Stomach (tissue), 9 donors: ENCODE data around the gene TKFC. TPM values are rescaled to one million over a fixed set of nuclear protein-coding genes. Genes with fewer than 3 reads are reported as not detected.
A peak's percentile ranks its signal among the peaks of the same experiment; 100 is the strongest.

Experiments
- DNase-seq, 2 donors: peaks; one replicate each; pipeline versions ENCODE4 v3.0.0 to v3.0.0-alpha.2; 2013 to 2019
- H3K27ac ChIP-seq, 5 donors: fragments of 200-600 bp in 4 of 5; sonication (generic) in 4 of 5; one replicate each; pipeline ENCODE4 v1.5.1; 2013 to 2019; ENCODE audit warnings: mild to moderate bottlenecking in 1 of 5, moderate library complexity in 1 of 5
- H3K27me3 ChIP-seq, 3 donors: fragments of 200-600 bp; sonication (generic); one replicate each; pipeline ENCODE4 v1.5.1; 2017 to 2019; ENCODE audit warnings: mixed run types in 1 of 3
- H3K36me3 ChIP-seq, 4 donors: fragments of 200-600 bp; sonication (generic); 1 replicate in 3 of 4; 2 replicates in 1 of 4; pipeline ENCODE4 v1.5.1; 2016 to 2019
- H3K4me1 ChIP-seq, 4 donors: fragments of 200-600 bp; sonication (generic); one replicate each; pipeline ENCODE4 v1.5.1; 2016 to 2019
- H3K4me3 ChIP-seq, 4 donors: fragments of 200-600 bp; sonication (generic) in 3 of 4; one replicate each; pipeline ENCODE4 v1.5.1; 2016 to 2019; ENCODE audit warnings: mild to moderate bottlenecking in 1 of 4
- H3K9me3 ChIP-seq, 4 donors: fragments of 200-600 bp; sonication (generic); one replicate each; pipeline ENCODE4 v1.5.1; 2016 to 2019
- EP300 ChIP-seq: sonication (generic); formaldehyde crosslinking; IDR thresholded peaks from one replicate; pipeline ENCODE4 v1.6.1; 2017; ENCODE audit warnings: antibody characterized with exemption
- POLR2A ChIP-seq, 4 donors: fragments of 450-650 bp; IDR thresholded peaks; one replicate each; pipeline ENCODE4 v1.6.1; 2016; ENCODE audit warnings: antibody characterized with exemption in 4 of 4, control low read depth in 2 of 4, mild to moderate bottlenecking in 1 of 4, moderate library complexity in 1 of 4
- POLR2AphosphoS5 ChIP-seq, 3 donors: sonication (generic); formaldehyde crosslinking; IDR thresholded peaks; one replicate each; pipeline ENCODE4 v1.6.1; 2016; ENCODE audit warnings: antibody characterized with exemption in 3 of 3
- WGBS, 5 donors: extraction: QIAGEN DNeasy Blood & Tissue Kit in 3 of 5; methylation state at CpG; one replicate each; pipeline versions ENCODE4 v1.1.5 to v1.1.7; 2013 to 2018; 5-methylcytosine and 5-hydroxymethylcytosine counted together
- intact Hi-C: fragments of 100-400 bp; cut with DNase I; formaldehyde crosslinking; loops from one replicate; pipeline ENCODE4 v1.15.1; 2023; ENCODE audit warnings: low total_unique reads
- polyA plus RNA-seq, 3 donors: library from polyadenylated mRNA; stranded (reverse); fragments of 200-250 nt; gene quantifications; one replicate each; pipeline ENCODE4 v1.2.3, GENCODE V29; 2013
- total RNA-seq, 5 donors: library from RNA; depleted of rRNA; stranded (reverse); fragments of >200 nt; gene quantifications; one replicate each; pipeline versions ENCODE4 v1.1.0 to v1.2.3, GENCODE V29; 2014 to 2016
- TF ChIP-seq, protein P1 (sequence below), 7 experiments: fragments of 450-650 bp in 4 of 7; fragments of 200-600 bp in 3 of 7; sonication (generic) in 3 of 7; IDR thresholded peaks; one replicate each; pipeline ENCODE4 v1.5.1; 2016 to 2019; ENCODE audit warnings: antibody characterized with exemption in 7 of 7, control low read depth in 2 of 7, mild to moderate bottlenecking in 1 of 7
- donor health status: healthy with polysubstance abuse.
- donor health status: Bipolar disorder and iron deficiency.
- donor health status: healthy.

Gene TKFC
- total and polyA plus RNA-seq, 8 donors, result 20.6 to 136 (median 42.1) TPM

GRCh38 chr11:61361741-61362541 lies 28.9 kb downstream of the TKFC start, which contains the start of the genes CYB561A3 and TMEM138:
Gene CYB561A3 (minus strand): TSS chr11:61361882. CDS start chr11:61356713, 5,169 bp downstream.
Gene TMEM138 (plus strand): TSS chr11:61362374. CDS start chr11:61364391, 2,017 bp downstream.
- Histone ChIP-seq H3K36me3 (peaks cover 27 to 33% (median 30%) of the 10 kb centered on the region in 4 donors), H3K4me3 (peak within 1 kb of the TSS; percentile 63 to 80 (median 70)), H3K4me1 (peaks cover 21 to 48% (median 33%) of the 10 kb centered on the region in 4 donors), H3K27ac (peak within 1 kb of the TSS; percentile 91 to 99 (median 98)), H3K27me3 (no peaks in the 10 kb centered on the region), H3K9me3 (no peaks in the 10 kb centered on the region)
- intact Hi-C loops, result no loop called here
- TF ChIP-seq EP300 (no peak), POLR2AphosphoS5 (IDR thresholded peaks at IDR 0.05) (peak; percentile 88 to 92 (median 91)), POLR2A (IDR thresholded peaks at IDR 0.05) (peak in 2 of 4 donors; percentile 34 to 53)
- TF ChIP-seq, protein P1, sequence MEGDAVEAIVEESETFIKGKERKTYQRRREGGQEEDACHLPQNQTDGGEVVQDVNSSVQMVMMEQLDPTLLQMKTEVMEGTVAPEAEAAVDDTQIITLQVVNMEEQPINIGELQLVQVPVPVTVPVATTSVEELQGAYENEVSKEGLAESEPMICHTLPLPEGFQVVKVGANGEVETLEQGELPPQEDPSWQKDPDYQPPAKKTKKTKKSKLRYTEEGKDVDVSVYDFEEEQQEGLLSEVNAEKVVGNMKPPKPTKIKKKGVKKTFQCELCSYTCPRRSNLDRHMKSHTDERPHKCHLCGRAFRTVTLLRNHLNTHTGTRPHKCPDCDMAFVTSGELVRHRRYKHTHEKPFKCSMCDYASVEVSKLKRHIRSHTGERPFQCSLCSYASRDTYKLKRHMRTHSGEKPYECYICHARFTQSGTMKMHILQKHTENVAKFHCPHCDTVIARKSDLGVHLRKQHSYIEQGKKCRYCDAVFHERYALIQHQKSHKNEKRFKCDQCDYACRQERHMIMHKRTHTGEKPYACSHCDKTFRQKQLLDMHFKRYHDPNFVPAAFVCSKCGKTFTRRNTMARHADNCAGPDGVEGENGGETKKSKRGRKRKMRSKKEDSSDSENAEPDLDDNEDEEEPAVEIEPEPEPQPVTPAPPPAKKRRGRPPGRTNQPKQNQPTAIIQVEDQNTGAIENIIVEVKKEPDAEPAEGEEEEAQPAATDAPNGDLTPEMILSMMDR (IDR thresholded peaks at IDR 0.05), result no peak
- 0 to 1% (median 0%) methylated on average over 49 to 63 of the region's 63 CpGs for WGBS, 5 donors
- DNase-seq, result peak; percentile 93 to 97

- Histone ChIP-seq H3K27me3 (no peaks in the 10 kb centered on the region), H3K4me3 (peak overlapping the region; percentile 63 to 80 (median 70)), H3K27ac (peak overlapping the region; percentile 91 to 99 (median 98)), H3K36me3 (peaks cover 33 to 39% (median 36%) of the 10 kb centered on the region in 4 donors), H3K4me1 (peaks cover 21 to 45% (median 32%) of the 10 kb centered on the region in 4 donors), H3K9me3 (no peaks in the 10 kb centered on the region)
- DNase-seq, result peak in 1 of 2 donors; percentile 60
- WGBS, 5 donors, result 0 to 1% (median 1%) methylated on average over 12 of the region's 12 CpGs
- intact Hi-C loops, result no loop called here
- TF ChIP-seq EP300 (no peak), POLR2A (IDR thresholded peaks at IDR 0.05) (no peak)
- TF ChIP-seq, protein P1 (IDR thresholded peaks at IDR 0.05), result no peak
These were observed 29.5 kb downstream of the TKFC start for GRCh38 chr11:61362542-61362875.

GRCh38 chr11:61364012-61364675 lies 31.1 kb downstream of the TKFC start:
- no peak for TF ChIP-seq EP300
- TF ChIP-seq POLR2A (IDR thresholded peaks at IDR 0.05), result no peak

DNA sequence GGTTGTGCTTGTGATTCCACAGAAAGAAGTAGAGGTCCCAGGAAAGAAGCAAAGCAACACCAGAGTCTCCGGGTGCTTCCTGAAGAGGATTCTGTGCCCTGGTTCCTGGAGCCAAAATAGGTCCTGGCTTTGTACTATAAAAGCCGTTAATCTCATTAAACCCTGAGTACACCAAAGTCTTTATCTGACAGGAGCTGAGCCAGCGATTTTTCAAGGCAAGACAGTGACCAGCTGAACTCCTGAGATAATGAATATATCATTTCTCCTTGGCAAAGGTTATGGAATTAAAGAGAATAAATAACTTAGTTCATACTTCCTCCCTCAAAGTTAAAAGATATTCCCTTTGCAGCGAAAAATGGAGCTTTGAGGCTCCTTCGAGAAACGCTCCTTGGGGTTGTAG lies 34.4 kb downstream of the TKFC start:
- no peak overlapping the region for H3K4me3 ChIP-seq
- peaks cover 57 to 74% (median 71%) of the 10 kb centered on the region in 4 donors for H3K36me3 ChIP-seq
- TF ChIP-seq POLR2AphosphoS5 (IDR thresholded peaks at IDR 0.05), result no peak
- H3K27ac ChIP-seq, result no peak overlapping the region
- H3K9me3 ChIP-seq, result no peaks in the 10 kb centered on the region
- intact Hi-C loops, result no loop called here
- no peak for DNase-seq
- no peaks in the 10 kb centered on the region for H3K27me3 ChIP-seq
- peaks cover 9 to 16% (median 13%) of the 10 kb centered on the region in 4 donors for H3K4me1 ChIP-seq
- WGBS, 5 donors, result 80 to 89% (median 82%) methylated on average over 6 of the region's 6 CpGs

More at GRCh38 chr11:61364012-61364675, 31.1 kb downstream of the TKFC start:
- Histone ChIP-seq H3K27ac (no peak overlapping the region), H3K27me3 (no peaks in the 10 kb centered on the region), H3K4me1 (peaks cover 21 to 38% (median 30%) of the 10 kb centered on the region in 4 donors), H3K36me3 (peaks cover 49 to 55% (median 52%) of the 10 kb centered on the region in 4 donors), H3K4me3 (no peak overlapping the region), H3K9me3 (no peaks in the 10 kb centered on the region)
- DNase-seq, result no peak
- WGBS, 5 donors, result 90 to 95% (median 95%) methylated on average over 5 of the region's 5 CpGs
- intact Hi-C loops, result no loop called here

DNA sequence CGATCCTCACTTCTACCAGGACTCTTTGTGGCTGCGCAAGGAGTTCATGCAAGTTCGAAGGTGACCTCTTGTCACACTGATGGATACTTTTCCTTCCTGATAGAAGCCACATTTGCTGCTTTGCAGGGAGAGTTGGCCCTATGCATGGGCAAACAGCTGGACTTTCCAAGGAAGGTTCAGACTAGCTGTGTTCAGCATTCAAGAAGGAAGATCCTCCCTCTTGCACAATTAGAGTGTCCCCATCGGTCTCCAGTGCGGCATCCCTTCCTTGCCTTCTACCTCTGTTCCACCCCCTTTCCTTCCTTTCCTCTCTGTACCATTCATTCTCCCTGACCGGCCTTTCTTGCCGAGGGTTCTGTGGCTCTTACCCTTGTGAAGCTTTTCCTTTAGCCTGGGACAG lies 35.6 kb downstream of the TKFC start:
- H3K4me1 ChIP-seq, result peaks cover 0 to 13% (median 2%) of the 10 kb centered on the region in 4 donors
- H3K27ac ChIP-seq, result no peak overlapping the region
- no peaks in the 10 kb centered on the region for H3K9me3 ChIP-seq
- H3K36me3 ChIP-seq, result peaks cover 57 to 74% (median 71%) of the 10 kb centered on the region in 4 donors
- intact Hi-C loops, result no loop called here
- 89 to 97% (median 94%) methylated on average over 7 of the region's 7 CpGs for WGBS, 5 donors
- H3K4me3 ChIP-seq, result no peak overlapping the region
- no peak for TF ChIP-seq EP300
- TF ChIP-seq, protein P1 (IDR thresholded peaks at IDR 0.05), result no peak
- DNase-seq, result no peak
- H3K27me3 ChIP-seq, result no peaks in the 10 kb centered on the region
